ENCODE measurements around the gene HTN1. TPM values are rescaled to one million over a fixed set of nuclear protein-coding genes. Genes with fewer than 3 reads are reported as not detected.
"Not testable (repeated sequence)": the region's sequence is repeated elsewhere in the genome, so short reads cannot be mapped to it uniquely, and the experiment has no call there.

HTN1 gene
- total and polyA plus RNA-seq, 2 donors, result 0.47 to 2.7 TPM

- H3K4me3 ChIP-seq (ENCODE audit: low read length in 2 of 2), result no peak overlapping the region
- H3K27ac ChIP-seq (ENCODE audit: low read depth in 1 of 2, low read length in 1 of 2), result no peak overlapping the region
- H3K4me1 ChIP-seq (ENCODE audit: control insufficient read depth in 2 of 2, insufficient read depth in 2 of 2, low read length in 2 of 2), result no peaks in the 10 kb centered on the region
- H3K36me3 ChIP-seq (ENCODE audit: control insufficient read depth in 2 of 2, insufficient read depth in 2 of 2, low read length in 1 of 2), result no peaks in the 10 kb centered on the region
- DNase-seq (ENCODE audit: low read depth in 6 of 9, low spot score in 9 of 9), result no peak
- 88% methylated on average over 7 of the region's 7 CpGs for WGBS
- H3K9me3 ChIP-seq (ENCODE audit: control insufficient read depth in 2 of 2, insufficient read depth in 1 of 2, low read length in 1 of 2), result peaks cover 0 to 5% of the 10 kb centered on the region in 2 donors
- H3K27me3 ChIP-seq (ENCODE audit: control insufficient read depth in 2 of 2, insufficient read depth in 1 of 2, low read length in 1 of 2), result no peaks in the 10 kb centered on the region
These were observed 8.5 kb upstream of the HTN1 start for GRCh38 chr4:70041652-70042286.

DNA sequence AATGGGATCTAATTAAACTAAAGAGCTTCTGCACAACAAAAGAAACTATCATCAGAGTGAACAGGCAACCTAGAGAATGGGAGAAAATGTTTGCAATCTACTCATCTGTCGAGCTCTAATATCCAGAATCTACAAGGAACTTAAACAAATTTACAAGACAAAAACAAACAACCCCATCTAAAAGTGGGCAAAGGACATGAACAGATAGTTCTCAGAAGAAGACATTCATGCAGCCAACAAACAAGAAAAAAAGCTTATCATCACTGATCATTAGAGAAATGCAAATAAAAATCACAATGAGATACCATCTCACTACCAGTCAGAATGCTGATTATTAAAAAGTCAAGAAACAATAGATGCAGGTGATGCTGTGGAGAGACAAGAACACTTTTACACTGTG lies 6.3 kb downstream of the HTN1 start:
- 78% methylated on average over 1 of the region's 1 CpG for WGBS
- not testable (repeated sequence) for H3K4me1 ChIP-seq (ENCODE audit: control insufficient read depth in 2 of 2, insufficient read depth in 2 of 2, low read length in 2 of 2); H3K27me3 ChIP-seq (ENCODE audit: control insufficient read depth in 2 of 2, insufficient read depth in 1 of 2, low read length in 1 of 2); H3K9me3 ChIP-seq (ENCODE audit: control insufficient read depth in 2 of 2, insufficient read depth in 1 of 2, low read length in 1 of 2); H3K27ac ChIP-seq (ENCODE audit: low read depth in 1 of 2, low read length in 1 of 2); H3K4me3 ChIP-seq (ENCODE audit: low read length in 2 of 2); DNase-seq (ENCODE audit: low read depth in 6 of 9, low spot score in 9 of 9); H3K36me3 ChIP-seq (ENCODE audit: control insufficient read depth in 2 of 2, insufficient read depth in 2 of 2, low read length in 1 of 2)

DNA sequence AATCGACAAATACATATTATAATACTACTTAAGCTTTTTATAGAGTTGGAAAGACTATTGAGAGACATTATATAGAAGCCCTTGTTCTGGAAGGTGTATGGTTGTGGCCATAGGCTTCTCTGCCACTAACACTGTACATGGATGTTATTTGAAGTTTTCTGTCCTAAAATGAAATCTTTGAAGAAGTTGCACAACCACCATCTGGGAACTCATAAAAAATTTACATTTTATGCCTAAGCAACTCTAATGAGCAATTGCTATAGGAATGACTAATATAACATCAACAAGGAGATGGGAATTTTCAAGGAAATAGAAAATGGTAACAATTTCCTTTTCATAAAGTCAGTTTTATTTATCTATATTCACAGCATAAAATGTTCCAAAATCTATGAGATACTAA lies 7.4 kb downstream of the HTN1 start:
- no peaks in the 10 kb centered on the region for H3K4me1 ChIP-seq (ENCODE audit: control insufficient read depth in 2 of 2, insufficient read depth in 2 of 2, low read length in 2 of 2)
- H3K9me3 ChIP-seq (ENCODE audit: control insufficient read depth in 2 of 2, insufficient read depth in 1 of 2, low read length in 1 of 2), result no peaks in the 10 kb centered on the region
- no peaks in the 10 kb centered on the region for H3K36me3 ChIP-seq (ENCODE audit: control insufficient read depth in 2 of 2, insufficient read depth in 2 of 2, low read length in 1 of 2)
- no peak overlapping the region for H3K4me3 ChIP-seq (ENCODE audit: low read length in 2 of 2)
- no peaks in the 10 kb centered on the region for H3K27me3 ChIP-seq (ENCODE audit: control insufficient read depth in 2 of 2, insufficient read depth in 1 of 2, low read length in 1 of 2)
- H3K27ac ChIP-seq (ENCODE audit: low read depth in 1 of 2, low read length in 1 of 2), result no peak overlapping the region
- no peak for DNase-seq (ENCODE audit: low read depth in 6 of 9, low spot score in 9 of 9)
- WGBS, result 92% methylated on average over 1 of the region's 1 CpG

- H3K27ac ChIP-seq (ENCODE audit: low read depth in 1 of 2, low read length in 1 of 2), result no peak overlapping the region
- no peak overlapping the region for H3K4me3 ChIP-seq (ENCODE audit: low read length in 2 of 2)
- no peaks in the 10 kb centered on the region for H3K9me3 ChIP-seq (ENCODE audit: control insufficient read depth in 2 of 2, insufficient read depth in 1 of 2, low read length in 1 of 2)
- H3K27me3 ChIP-seq (ENCODE audit: control insufficient read depth in 2 of 2, insufficient read depth in 1 of 2, low read length in 1 of 2), result no peaks in the 10 kb centered on the region
- no peaks in the 10 kb centered on the region for H3K36me3 ChIP-seq (ENCODE audit: control insufficient read depth in 2 of 2, insufficient read depth in 2 of 2, low read length in 1 of 2)
- DNase-seq (ENCODE audit: low read depth in 6 of 9, low spot score in 9 of 9), result no peak
- no peaks in the 10 kb centered on the region for H3K4me1 ChIP-seq (ENCODE audit: control insufficient read depth in 2 of 2, insufficient read depth in 2 of 2, low read length in 2 of 2)
These were observed 8.9 kb downstream of the HTN1 start for GRCh38 chr4:70059149-70059548.

DNA sequence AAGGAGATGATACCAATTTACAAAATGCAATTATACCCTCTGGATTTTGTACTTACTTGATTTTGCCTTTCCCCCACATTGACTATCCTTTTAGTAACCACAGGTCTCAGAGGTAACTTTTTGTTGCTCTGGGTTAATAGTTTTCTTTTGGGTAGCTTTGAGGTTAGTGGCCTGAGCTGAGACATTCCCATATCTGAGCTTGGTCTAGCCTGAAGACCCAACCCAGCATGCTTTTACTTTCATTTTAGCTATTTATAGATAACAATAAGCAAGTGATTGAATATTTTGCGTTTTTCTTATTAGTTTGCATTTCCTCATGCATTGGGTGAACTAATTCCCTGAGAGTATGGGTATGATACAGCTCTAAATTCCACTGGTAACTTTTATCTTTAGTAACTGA lies 11.8 kb downstream of the HTN1 start:
- Histone ChIP-seq H3K9me3 (ENCODE audit: control insufficient read depth in 2 of 2, insufficient read depth in 1 of 2, low read length in 1 of 2) (no peaks in the 10 kb centered on the region), H3K27ac (ENCODE audit: low read depth in 1 of 2, low read length in 1 of 2) (no peak overlapping the region), H3K4me3 (ENCODE audit: low read length in 2 of 2) (no peak overlapping the region), H3K36me3 (ENCODE audit: control insufficient read depth in 2 of 2, insufficient read depth in 2 of 2, low read length in 1 of 2) (no peaks in the 10 kb centered on the region), H3K4me1 (ENCODE audit: control insufficient read depth in 2 of 2, insufficient read depth in 2 of 2, low read length in 2 of 2) (no peaks in the 10 kb centered on the region), H3K27me3 (ENCODE audit: control insufficient read depth in 2 of 2, insufficient read depth in 1 of 2, low read length in 1 of 2) (no peaks in the 10 kb centered on the region)
- 80% methylated on average over 1 of the region's 1 CpG for WGBS
- DNase-seq (ENCODE audit: low read depth in 6 of 9, low spot score in 9 of 9), result no peak

DNA sequence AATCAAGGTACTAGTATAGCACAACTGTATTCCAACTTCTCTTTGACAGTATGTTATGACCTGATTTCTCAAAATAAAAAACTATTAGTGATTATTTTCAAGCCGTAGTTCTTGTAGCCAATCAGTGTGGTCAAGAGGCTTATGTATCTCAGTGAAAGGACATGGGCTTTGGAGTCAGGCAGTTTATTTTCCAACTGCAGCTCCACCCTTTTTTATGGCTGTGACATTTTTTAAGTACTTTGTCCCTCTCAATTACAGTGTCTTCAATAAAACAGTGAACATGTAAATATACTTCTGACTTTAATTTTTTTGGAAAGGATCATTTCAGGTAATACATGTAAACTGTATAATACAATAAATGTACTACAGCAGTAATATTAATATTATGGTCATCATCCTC lies 30.0 kb downstream of the HTN1 start:
- H3K4me3 ChIP-seq (ENCODE audit: low read length in 2 of 2), result no peak overlapping the region
- H3K27ac ChIP-seq (ENCODE audit: low read depth in 1 of 2, low read length in 1 of 2), result no peak overlapping the region
- 97% methylated on average over 1 of the region's 1 CpG for WGBS
- no peaks in the 10 kb centered on the region for H3K36me3 ChIP-seq (ENCODE audit: control insufficient read depth in 2 of 2, insufficient read depth in 2 of 2, low read length in 1 of 2)
- no peaks in the 10 kb centered on the region for H3K9me3 ChIP-seq (ENCODE audit: control insufficient read depth in 2 of 2, insufficient read depth in 1 of 2, low read length in 1 of 2)
- no peak for DNase-seq (ENCODE audit: low read depth in 6 of 9, low spot score in 9 of 9)
- no peaks in the 10 kb centered on the region for H3K27me3 ChIP-seq (ENCODE audit: control insufficient read depth in 2 of 2, insufficient read depth in 1 of 2, low read length in 1 of 2)
- H3K4me1 ChIP-seq (ENCODE audit: control insufficient read depth in 2 of 2, insufficient read depth in 2 of 2, low read length in 2 of 2), result no peaks in the 10 kb centered on the region

- Histone ChIP-seq H3K27ac (ENCODE audit: low read depth in 1 of 2, low read length in 1 of 2) (no peak overlapping the region), H3K9me3 (ENCODE audit: control insufficient read depth in 2 of 2, insufficient read depth in 1 of 2, low read length in 1 of 2) (no peaks in the 10 kb centered on the region), H3K4me3 (ENCODE audit: low read length in 2 of 2) (no peak overlapping the region), H3K4me1 (ENCODE audit: control insufficient read depth in 2 of 2, insufficient read depth in 2 of 2, low read length in 2 of 2) (no peaks in the 10 kb centered on the region), H3K27me3 (ENCODE audit: control insufficient read depth in 2 of 2, insufficient read depth in 1 of 2, low read length in 1 of 2) (no peaks in the 10 kb centered on the region), H3K36me3 (ENCODE audit: control insufficient read depth in 2 of 2, insufficient read depth in 2 of 2, low read length in 1 of 2) (no peaks in the 10 kb centered on the region)
- WGBS, result 95% methylated on average over 3 of the region's 3 CpGs
- DNase-seq (ENCODE audit: low read depth in 6 of 9, low spot score in 9 of 9), result no peak
These were observed 49.0 kb downstream of the HTN1 start for GRCh38 chr4:70099206-70099605.

Other genes with a start within 250 kb of the HTN1 start
- gene SULT1E1, start 190.3 kb upstream of the HTN1 start, total RNA-seq, result 7.8 TPM
- 16.5 TPM for gene SULT1E1, start 190.3 kb upstream of the HTN1 start, polyA plus RNA-seq
- 1.2 TPM for gene CSN1S1, start 119.4 kb upstream of the HTN1 start, total RNA-seq
- gene CSN1S1, start 119.4 kb upstream of the HTN1 start, polyA plus RNA-seq, result 5.2 TPM
- 0.66 TPM for gene CSN2, start 84.7 kb upstream of the HTN1 start, total RNA-seq
- gene CSN2, start 84.7 kb upstream of the HTN1 start, polyA plus RNA-seq, result 48.7 TPM
- gene STATH, start 54.5 kb upstream of the HTN1 start, total RNA-seq, result 1.3 TPM
- 11.9 TPM for gene STATH, start 54.5 kb upstream of the HTN1 start, polyA plus RNA-seq
- 0.28 TPM for gene HTN3, start 22.0 kb upstream of the HTN1 start, total RNA-seq
- 0.71 TPM for gene HTN3, start 22.0 kb upstream of the HTN1 start, polyA plus RNA-seq
- gene PRR27, start 103.8 kb downstream of the HTN1 start, total RNA-seq, result not detected
- gene PRR27, start 103.8 kb downstream of the HTN1 start, polyA plus RNA-seq, result 0.05 TPM
- gene ODAM, start 145.3 kb downstream of the HTN1 start, total RNA-seq, result 0.14 TPM
- gene ODAM, start 145.3 kb downstream of the HTN1 start, polyA plus RNA-seq, result 0.62 TPM
- 7.4 TPM for gene FDCSP, start 175.7 kb downstream of the HTN1 start, total RNA-seq
- gene FDCSP, start 175.7 kb downstream of the HTN1 start, polyA plus RNA-seq, result 61.2 TPM
- gene CSN3, start 192.2 kb downstream of the HTN1 start, total RNA-seq, result not detected
- gene CSN3, start 192.2 kb downstream of the HTN1 start, polyA plus RNA-seq, result 0.43 TPM